Activated naive CD8-positive, alpha-beta T cell (primary cell): ENCODE data around the gene TMEM143.
"Not testable (repeated sequence)": the region's sequence is repeated elsewhere in the genome, so short reads cannot be mapped to it uniquely, and the experiment has no call there.

ENCODE experiments used
- H3K27ac Mint-ChIP-seq: one replicate; pipeline ENCODE4 v1.8.0; 2021; ENCODE audit warnings: mixed read lengths
- H3K27me3 Mint-ChIP-seq: one replicate; pipeline ENCODE4 v1.8.0; 2021; ENCODE audit warnings: mixed read lengths
- H3K36me3 Mint-ChIP-seq: one replicate; pipeline ENCODE4 v1.8.0; 2021; ENCODE audit warnings: mixed read lengths
- H3K4me1 Mint-ChIP-seq: one replicate; pipeline ENCODE4 v1.8.0; 2021; ENCODE audit warnings: low read depth, mixed read lengths
- H3K4me3 Mint-ChIP-seq: one replicate; pipeline ENCODE4 v1.8.0; 2021; ENCODE audit warnings: mild to moderate bottlenecking, mixed read lengths
- H3K9me3 Mint-ChIP-seq: one replicate; pipeline ENCODE4 v1.8.0; 2021; ENCODE audit warnings: low read depth, mixed read lengths

The TMEM143 gene

DNA sequence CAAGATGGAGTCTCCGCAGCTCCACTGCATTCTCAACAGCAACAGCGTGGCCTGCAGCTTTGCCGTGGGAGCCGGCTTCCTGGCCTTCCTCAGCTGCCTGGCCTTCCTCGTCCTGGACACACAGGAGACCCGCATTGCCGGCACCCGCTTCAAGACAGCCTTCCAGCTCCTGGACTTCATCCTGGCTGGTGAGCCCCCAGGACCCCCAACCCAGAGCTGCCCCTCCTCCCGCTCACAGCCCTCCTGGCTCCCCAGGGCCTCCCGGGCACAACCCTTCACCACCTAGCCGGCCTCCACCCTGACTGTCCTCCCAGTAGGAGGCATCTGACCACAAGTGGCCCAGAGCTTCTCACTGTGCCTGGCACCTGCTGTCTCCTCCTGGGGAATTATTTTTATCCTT, 9.8 kb upstream of the TMEM143 start:
- H3K27me3 Mint-ChIP-seq = no peaks in the 10 kb centered on the region
- no peaks in the 10 kb centered on the region for H3K4me1 Mint-ChIP-seq
- H3K27ac Mint-ChIP-seq = no peak overlapping the region
- no peaks in the 10 kb centered on the region for H3K9me3 Mint-ChIP-seq
- no peaks in the 10 kb centered on the region for H3K36me3 Mint-ChIP-seq
- no peak overlapping the region for H3K4me3 Mint-ChIP-seq

DNA sequence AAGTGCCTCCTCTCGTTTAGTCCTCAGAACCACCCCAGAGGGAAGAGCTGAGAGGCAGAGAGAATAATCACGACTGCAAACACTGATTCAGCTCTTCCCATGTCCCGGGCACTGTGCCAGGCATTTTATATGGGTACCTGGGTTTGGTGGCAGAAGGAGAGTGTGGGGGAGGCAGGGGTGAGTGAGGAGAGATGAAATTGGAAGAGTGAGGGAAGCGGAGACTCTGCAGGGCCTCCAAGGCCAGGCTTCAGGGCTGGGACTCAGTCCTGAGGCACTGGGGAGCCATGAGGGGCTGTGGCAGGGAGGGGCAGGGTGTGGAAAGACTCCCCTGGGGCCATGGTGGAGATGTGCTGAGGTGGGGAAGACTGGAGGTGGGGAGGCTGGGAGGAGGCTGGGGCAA, 9.2 kb upstream of the TMEM143 start:
- Mint-ChIP-seq H3K4me1 (no peaks in the 10 kb centered on the region), H3K27ac (no peak overlapping the region), H3K4me3 (no peak overlapping the region), H3K27me3 (no peaks in the 10 kb centered on the region), H3K9me3 (no peaks in the 10 kb centered on the region), H3K36me3 (no peaks in the 10 kb centered on the region)

DNA sequence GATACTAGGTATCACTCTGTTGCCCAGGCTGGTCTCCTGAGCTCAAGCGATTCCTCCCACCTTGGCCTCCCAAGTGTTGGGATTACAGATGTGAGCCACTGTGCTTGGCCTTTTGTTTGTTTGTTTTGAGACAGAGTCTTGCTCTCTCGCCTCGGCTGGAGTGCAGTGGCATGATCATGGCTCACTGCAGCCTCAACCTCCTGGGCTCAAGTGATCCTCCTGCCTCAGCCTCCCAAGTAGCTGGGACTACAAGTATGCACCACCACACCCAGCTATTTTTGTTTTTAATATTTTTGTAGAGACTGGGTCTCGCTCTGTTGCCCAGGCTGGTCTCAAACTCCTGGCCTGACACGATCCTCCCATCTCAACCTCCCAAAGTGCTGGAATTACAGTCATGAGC, 8.0 kb upstream of the TMEM143 start:
- not testable (repeated sequence) for H3K27ac Mint-ChIP-seq, H3K27me3 Mint-ChIP-seq, H3K4me3 Mint-ChIP-seq, H3K4me1 Mint-ChIP-seq, H3K36me3 Mint-ChIP-seq, H3K9me3 Mint-ChIP-seq

DNA sequence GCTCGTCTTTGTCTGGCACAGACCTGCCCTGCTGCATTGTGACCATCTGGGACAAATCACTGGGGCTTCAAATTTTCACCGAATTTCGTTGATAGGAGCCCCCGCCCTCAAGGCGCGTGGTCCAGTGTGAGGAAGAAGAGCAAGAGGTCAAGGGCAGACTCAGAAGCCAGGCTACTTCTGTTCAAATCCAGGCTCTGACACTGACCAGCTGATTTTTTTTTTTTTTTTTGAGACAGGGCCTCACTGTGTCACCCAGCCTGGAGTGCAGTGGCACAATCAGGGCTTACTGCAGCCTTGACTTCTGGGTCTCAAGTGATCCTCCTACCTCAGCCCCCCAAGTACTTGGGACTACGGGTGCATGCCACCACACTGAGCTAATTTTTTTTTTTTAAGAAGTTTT, 7.6 kb upstream of the TMEM143 start:
- H3K4me1 Mint-ChIP-seq = no peaks in the 10 kb centered on the region
- H3K27me3 Mint-ChIP-seq = no peaks in the 10 kb centered on the region
- H3K36me3 Mint-ChIP-seq = no peaks in the 10 kb centered on the region
- no peak overlapping the region for H3K4me3 Mint-ChIP-seq
- H3K27ac Mint-ChIP-seq = no peak overlapping the region
- H3K9me3 Mint-ChIP-seq = no peaks in the 10 kb centered on the region

DNA sequence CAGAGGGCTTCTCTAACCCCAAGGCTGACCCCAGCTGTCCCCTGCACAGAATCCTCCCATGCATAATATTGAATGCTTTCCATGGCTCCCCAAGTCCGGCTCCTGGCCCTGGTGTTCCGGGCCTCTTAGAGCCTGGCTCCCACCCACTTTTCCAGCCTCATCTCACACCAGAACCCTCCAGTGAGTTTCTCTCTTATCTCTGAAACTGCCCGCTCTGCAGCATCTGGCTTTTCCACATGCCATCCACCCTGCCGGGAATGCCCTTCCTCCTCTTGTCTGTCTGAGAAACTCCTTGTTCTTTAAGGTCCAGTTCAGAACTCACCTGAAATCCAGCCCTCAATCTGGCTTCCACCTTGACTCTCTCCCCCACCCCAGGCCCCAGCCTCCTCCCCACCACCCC, 7.2 kb upstream of the TMEM143 start:
- no peaks in the 10 kb centered on the region for H3K36me3 Mint-ChIP-seq
- H3K4me1 Mint-ChIP-seq = no peaks in the 10 kb centered on the region
- H3K27me3 Mint-ChIP-seq = no peaks in the 10 kb centered on the region
- no peaks in the 10 kb centered on the region for H3K9me3 Mint-ChIP-seq
- H3K4me3 Mint-ChIP-seq = no peak overlapping the region
- H3K27ac Mint-ChIP-seq = no peak overlapping the region

- no peaks in the 10 kb centered on the region for H3K9me3 Mint-ChIP-seq
- H3K27ac Mint-ChIP-seq = no peak overlapping the region
- no peak overlapping the region for H3K4me3 Mint-ChIP-seq
- peaks cover 5% of the 10 kb centered on the region for H3K4me1 Mint-ChIP-seq
- H3K27me3 Mint-ChIP-seq = no peaks in the 10 kb centered on the region
- H3K36me3 Mint-ChIP-seq = no peaks in the 10 kb centered on the region
These were observed 5.2 kb upstream of the TMEM143 start for GRCh38 chr19:48368936-48369335.

DNA sequence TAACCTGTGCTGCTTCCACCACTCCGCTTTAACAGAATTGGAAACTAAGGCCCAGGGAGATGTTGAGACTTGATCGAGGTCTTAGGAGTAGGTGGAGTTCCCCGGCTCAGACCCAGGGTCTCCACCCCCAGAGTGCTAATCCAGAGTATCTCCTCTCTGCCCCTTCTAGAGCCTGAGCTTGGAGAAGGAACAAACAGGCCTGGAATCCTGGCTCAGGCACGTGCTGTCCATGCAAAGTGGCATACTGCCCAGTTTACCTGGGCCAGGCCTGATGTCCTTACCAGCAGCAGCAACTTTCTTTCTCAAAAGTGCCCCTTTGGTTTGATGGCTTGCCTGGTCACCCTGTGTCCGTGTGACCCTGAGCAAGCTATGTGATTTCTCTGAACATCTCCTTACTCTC, 4.1 kb upstream of the TMEM143 start:
- Mint-ChIP-seq H3K4me3 (no peak overlapping the region), H3K4me1 (peaks cover 9% of the 10 kb centered on the region), H3K27me3 (no peaks in the 10 kb centered on the region), H3K9me3 (no peaks in the 10 kb centered on the region), H3K36me3 (no peaks in the 10 kb centered on the region), H3K27ac (no peak overlapping the region)

DNA sequence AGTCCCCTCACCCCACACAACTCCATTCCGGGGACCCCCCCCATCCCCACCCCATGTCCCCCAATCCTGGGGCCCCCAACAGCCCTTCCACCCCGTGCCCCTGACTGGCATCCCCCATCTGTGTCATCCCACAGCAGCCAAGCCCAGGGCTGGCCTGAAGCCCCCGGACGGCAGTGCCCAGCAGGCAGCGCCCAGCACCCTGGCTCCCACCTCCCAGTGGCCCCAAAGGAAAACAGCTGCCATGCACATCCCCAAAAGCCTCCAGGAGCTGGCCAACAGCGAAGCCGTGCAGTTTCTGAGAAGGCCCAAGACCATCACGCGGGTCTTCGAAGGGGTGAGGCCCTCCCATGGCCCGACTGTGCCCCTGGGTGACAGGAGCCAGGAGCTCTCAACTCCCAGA, 1.9 kb upstream of the TMEM143 start:
- peaks cover 11% of the 10 kb centered on the region for H3K4me1 Mint-ChIP-seq
- no peak overlapping the region for H3K4me3 Mint-ChIP-seq
- no peaks in the 10 kb centered on the region for H3K36me3 Mint-ChIP-seq
- no peaks in the 10 kb centered on the region for H3K9me3 Mint-ChIP-seq
- no peak overlapping the region for H3K27ac Mint-ChIP-seq
- no peaks in the 10 kb centered on the region for H3K27me3 Mint-ChIP-seq

DNA sequence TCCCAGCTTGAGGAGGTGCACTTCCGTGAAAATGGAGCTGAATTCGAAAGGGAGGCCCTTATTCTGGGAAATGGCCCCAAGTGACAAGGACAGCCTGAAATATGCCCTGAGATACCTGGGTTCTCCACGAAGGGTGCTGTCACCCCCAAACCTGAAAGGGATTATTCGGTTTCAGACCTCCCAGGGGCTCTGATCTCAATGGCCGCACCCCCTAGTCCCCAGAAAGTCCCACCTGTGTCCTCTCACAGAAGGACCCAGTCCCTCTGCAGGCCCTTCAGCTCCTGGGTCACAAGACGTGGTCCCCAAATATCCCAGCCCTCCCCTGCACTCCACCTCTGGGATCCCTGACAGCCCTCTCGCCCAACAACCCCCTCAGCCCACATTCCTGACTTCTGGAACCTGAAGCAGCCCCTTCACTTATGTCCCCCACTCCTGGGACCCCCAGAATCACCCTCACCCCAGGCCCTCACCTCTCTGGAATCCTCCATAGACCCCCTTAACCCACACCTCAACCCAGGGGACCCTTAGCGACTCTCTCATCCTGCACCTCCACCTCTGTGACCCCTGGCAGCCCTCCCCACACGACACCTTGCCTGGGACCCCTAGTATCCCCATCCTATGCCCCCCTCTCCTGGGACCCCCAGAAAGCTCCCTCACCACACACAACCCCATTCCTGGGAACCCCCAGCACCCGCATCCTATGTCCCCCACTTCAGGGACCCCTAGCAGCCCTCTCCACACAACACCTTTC, 1.0 kb upstream of the TMEM143 start:
- Mint-ChIP-seq H3K36me3 (no peaks in the 10 kb centered on the region), H3K4me3 (peak overlapping the region; percentile 73)

DNA sequence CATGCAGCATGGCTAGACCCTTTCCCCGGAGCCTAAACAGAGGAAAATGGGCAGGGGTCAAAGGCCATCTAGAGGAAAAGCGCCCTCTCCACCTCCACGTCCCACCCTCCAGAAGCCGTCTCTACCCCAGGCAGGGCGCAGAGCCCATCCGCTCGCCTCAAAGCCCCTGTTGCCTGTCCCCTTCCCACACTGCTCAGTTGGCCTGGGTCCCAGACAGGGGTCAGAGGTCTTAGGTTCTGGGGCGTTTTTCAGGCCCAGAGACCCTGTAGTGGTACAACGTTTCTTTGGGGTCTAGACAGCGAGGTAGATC, 285 bp downstream of the TMEM143 start:
- H3K4me3 Mint-ChIP-seq = peak overlapping the region; percentile 93
- no peaks in the 10 kb centered on the region for H3K27me3 Mint-ChIP-seq
- no peaks in the 10 kb centered on the region for H3K9me3 Mint-ChIP-seq
- peaks cover 2% of the 10 kb centered on the region for H3K36me3 Mint-ChIP-seq
- peaks cover 11% of the 10 kb centered on the region for H3K4me1 Mint-ChIP-seq
- H3K27ac Mint-ChIP-seq = peak overlapping the region; percentile 96

More for the DNA sequence above, 1.0 kb upstream of the TMEM143 start:
- H3K4me1 Mint-ChIP-seq = peaks cover 11% of the 10 kb centered on the region
- no peaks in the 10 kb centered on the region for H3K9me3 Mint-ChIP-seq
- peak overlapping the region; percentile 58 for H3K27ac Mint-ChIP-seq
- H3K27me3 Mint-ChIP-seq = no peaks in the 10 kb centered on the region

GRCh38 chr19:48362716-48363499, 832 bp downstream of the TMEM143 start:
- no peaks in the 10 kb centered on the region for H3K27me3 Mint-ChIP-seq
- peak overlapping the region; percentile 93 for H3K4me3 Mint-ChIP-seq
- H3K4me1 Mint-ChIP-seq = peaks cover 11% of the 10 kb centered on the region
- H3K27ac Mint-ChIP-seq = peak overlapping the region; percentile 96
- H3K9me3 Mint-ChIP-seq = no peaks in the 10 kb centered on the region
- H3K36me3 Mint-ChIP-seq = peaks cover 3% of the 10 kb centered on the region

- Mint-ChIP-seq H3K27me3 (no peaks in the 10 kb centered on the region), H3K4me3 (peak overlapping the region; percentile 36), H3K4me1 (peaks cover 11% of the 10 kb centered on the region), H3K36me3 (peaks cover 3% of the 10 kb centered on the region), H3K9me3 (no peaks in the 10 kb centered on the region), H3K27ac (no peak overlapping the region)
These were observed 1.8 kb downstream of the TMEM143 start for GRCh38 chr19:48361912-48362311.

GRCh38 chr19:48359123-48359522, 4.6 kb downstream of the TMEM143 start:
- Mint-ChIP-seq H3K27ac (no peak overlapping the region), H3K4me3 (no peak overlapping the region), H3K4me1 (peaks cover 8% of the 10 kb centered on the region), H3K36me3 (peaks cover 3% of the 10 kb centered on the region), H3K9me3 (no peaks in the 10 kb centered on the region), H3K27me3 (no peaks in the 10 kb centered on the region)

- H3K4me3 Mint-ChIP-seq = no peak overlapping the region
- H3K27ac Mint-ChIP-seq = no peak overlapping the region
- no peaks in the 10 kb centered on the region for H3K9me3 Mint-ChIP-seq
- no peaks in the 10 kb centered on the region for H3K27me3 Mint-ChIP-seq
- peaks cover 3% of the 10 kb centered on the region for H3K36me3 Mint-ChIP-seq
- peaks cover 4% of the 10 kb centered on the region for H3K4me1 Mint-ChIP-seq
These were observed 8.3 kb downstream of the TMEM143 start for GRCh38 chr19:48355365-48355954.

GRCh38 chr19:48354332-48354992, 9.3 kb downstream of the TMEM143 start:
- no peak overlapping the region for H3K27ac Mint-ChIP-seq
- no peaks in the 10 kb centered on the region for H3K27me3 Mint-ChIP-seq
- peaks cover 3% of the 10 kb centered on the region for H3K36me3 Mint-ChIP-seq
- no peaks in the 10 kb centered on the region for H3K9me3 Mint-ChIP-seq
- H3K4me1 Mint-ChIP-seq = peaks cover 4% of the 10 kb centered on the region
- no peak overlapping the region for H3K4me3 Mint-ChIP-seq
